HCT116 (cell line): ENCODE results near the gene N4BP2.

Experiments used
- ATF3 ChIP-seq: IDR thresholded peaks from 2 replicates; pipeline ENCODE4 v1.6.1; 2012
- CTCF ChIP-seq, 3 experiments: fragments of 200-600 bp in 1 of 3; sonication (generic) in 1 of 3; IDR thresholded peaks in 2 of 3; conservative IDR thresholded peaks in 1 of 3; 2 replicates each; pipeline ENCODE4 v1.5.1; 2012 to 2017; ENCODE audit warnings: low read depth in 2 of 3, low read length in 2 of 3, antibody characterized with exemption in 1 of 3, borderline replicate concordance in 1 of 3, control low read depth in 1 of 3, mild to moderate bottlenecking in 1 of 3, mixed read lengths in 1 of 3, mixed run types in 1 of 3, moderate library complexity in 1 of 3; ENCODE audit not compliant: insufficient read depth in 1 of 3
- EZH2 ChIP-seq: fragments of 200-600 bp; sonication (generic); IDR thresholded peaks from 2 replicates; pipeline ENCODE4 v1.6.1; 2017; ENCODE audit warnings: antibody characterized with exemption, mixed run types
- EZH2phosphoT487 ChIP-seq: fragments of 200-600 bp; IDR thresholded peaks from 2 replicates; pipeline ENCODE4 v1.6.1; 2018; ENCODE audit warnings: antibody characterized with exemption, borderline replicate concordance
- MAX ChIP-seq: IDR thresholded peaks from 2 replicates; pipeline ENCODE4 v1.6.1; 2012
- POLR2A ChIP-seq: IDR thresholded peaks from 2 replicates; pipeline ENCODE4 v1.7.0; 2011; ENCODE audit warnings: borderline replicate concordance; ENCODE audit not compliant: insufficient read depth, insufficient read length; ENCODE audit errors: extremely low read depth
- POLR2AphosphoS5 ChIP-seq: IDR thresholded peaks from 2 replicates; pipeline ENCODE4 v1.6.1; 2011; ENCODE audit warnings: mild to moderate bottlenecking, low read depth, low read length, moderate library complexity
- SP1 ChIP-seq: IDR thresholded peaks from 2 replicates; pipeline ENCODE4 v1.6.1; 2012; ENCODE audit warnings: low read depth
- SRF ChIP-seq: IDR thresholded peaks from 2 replicates; pipeline ENCODE4 v1.6.1; 2012; ENCODE audit warnings: low read depth
- YY1 ChIP-seq: IDR thresholded peaks from 2 replicates; pipeline ENCODE4 v1.6.1; 2011; ENCODE audit warnings: low read length, low read depth, moderate library complexity, mild to moderate bottlenecking; ENCODE audit not compliant: insufficient replicate concordance; ENCODE audit errors: extremely low read depth
- ZFX ChIP-seq: fragments of 450-650 bp; IDR thresholded peaks from 2 replicates; pipeline ENCODE4 v1.6.1; 2017

- TF ChIP-seq CTCF (IDR thresholded peaks at IDR 0.05 in 2 of 3, conservative IDR thresholded peaks at IDR 0.05 in 1 of 3; ENCODE audit: borderline replicate concordance in 1 of 3, insufficient read depth in 1 of 3, low read depth in 2 of 3, low read length in 2 of 3) (no peak), POLR2AphosphoS5 (no peak), SP1 (no peak), EZH2phosphoT487 (no peak), YY1 (no peak), POLR2A (no peak), SRF (no peak), ZFX (no peak), MAX (no peak), EZH2 (no peak), ATF3 (no peak)
Measured at GRCh38 chr4:40182001-40182400, 125.4 kb downstream of the N4BP2 start.
